ENCODE measurements around the gene MAPK1.

MAPK1 gene

GRCh38 chr22:21780259-21780658 is 87.2 kb downstream of the MAPK1 start:
- CTCF ChIA-PET: interaction anchor here (0.6 to 0.7 kb wide), 2 partner anchors 18 to 54 kb away, joined by 5 read pairs; no protein-coding TSS in a partner anchor
- TF ChIP-seq, protein P1, sequence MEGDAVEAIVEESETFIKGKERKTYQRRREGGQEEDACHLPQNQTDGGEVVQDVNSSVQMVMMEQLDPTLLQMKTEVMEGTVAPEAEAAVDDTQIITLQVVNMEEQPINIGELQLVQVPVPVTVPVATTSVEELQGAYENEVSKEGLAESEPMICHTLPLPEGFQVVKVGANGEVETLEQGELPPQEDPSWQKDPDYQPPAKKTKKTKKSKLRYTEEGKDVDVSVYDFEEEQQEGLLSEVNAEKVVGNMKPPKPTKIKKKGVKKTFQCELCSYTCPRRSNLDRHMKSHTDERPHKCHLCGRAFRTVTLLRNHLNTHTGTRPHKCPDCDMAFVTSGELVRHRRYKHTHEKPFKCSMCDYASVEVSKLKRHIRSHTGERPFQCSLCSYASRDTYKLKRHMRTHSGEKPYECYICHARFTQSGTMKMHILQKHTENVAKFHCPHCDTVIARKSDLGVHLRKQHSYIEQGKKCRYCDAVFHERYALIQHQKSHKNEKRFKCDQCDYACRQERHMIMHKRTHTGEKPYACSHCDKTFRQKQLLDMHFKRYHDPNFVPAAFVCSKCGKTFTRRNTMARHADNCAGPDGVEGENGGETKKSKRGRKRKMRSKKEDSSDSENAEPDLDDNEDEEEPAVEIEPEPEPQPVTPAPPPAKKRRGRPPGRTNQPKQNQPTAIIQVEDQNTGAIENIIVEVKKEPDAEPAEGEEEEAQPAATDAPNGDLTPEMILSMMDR (conservative IDR thresholded peaks at IDR 0.05; ENCODE audit: low read depth): no peak

GRCh38 chr22:21779444-21779843 is 88.0 kb downstream of the MAPK1 start:
- no peak overlapping the region for H3K27ac ChIP-seq
- ChIA-PET CTCF (interaction anchor here (0.6 kb wide), 1 partner anchor 11 kb away, joined by 3 read pairs; no protein-coding TSS in a partner anchor), POLR2A (ENCODE audit: low non-redundant PET) (no interaction called here)
- TF ChIP-seq, protein P1 (conservative IDR thresholded peaks at IDR 0.05; ENCODE audit: low read depth): no peak
- no peak for DNase-seq (ENCODE audit: low spot score)

More at GRCh38 chr22:21780259-21780658, 87.2 kb downstream of the MAPK1 start:
- H3K27ac ChIP-seq: no peak overlapping the region
- POLR2A ChIA-PET (ENCODE audit: low non-redundant PET): no interaction called here
- DNase-seq (ENCODE audit: low spot score): no peak

DNA sequence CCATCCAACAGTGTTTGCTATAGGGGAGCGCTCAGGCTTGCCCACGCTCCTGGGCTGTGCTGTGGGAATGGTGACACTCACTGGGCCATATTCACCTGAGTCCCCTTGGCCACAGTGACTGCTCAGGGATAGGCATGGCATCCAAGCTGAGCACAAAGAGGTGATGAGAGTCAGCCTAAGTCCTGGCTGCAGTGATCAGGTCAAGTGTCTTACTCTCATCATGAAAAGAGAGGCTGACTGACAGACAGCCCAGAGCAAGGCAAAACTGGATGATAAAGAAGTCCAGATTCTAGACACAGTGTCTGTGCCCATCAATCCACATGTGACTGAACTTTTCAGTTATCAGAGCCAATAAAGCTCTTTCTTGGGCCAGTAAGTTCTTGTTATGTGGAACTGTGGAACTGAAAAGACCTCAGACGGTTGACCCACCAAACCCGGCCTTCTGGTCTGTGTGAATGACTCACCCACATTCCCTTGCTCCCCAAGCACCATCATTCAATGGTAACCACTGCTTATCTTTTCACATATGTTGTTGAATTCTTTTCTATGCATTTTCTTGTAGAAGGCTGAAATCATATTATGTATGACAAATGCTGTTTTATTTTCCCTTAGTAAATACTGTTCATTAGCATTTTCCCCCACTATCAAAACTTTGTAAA is 88.6 kb downstream of the MAPK1 start:
- TF ChIP-seq, protein P1 (conservative IDR thresholded peaks at IDR 0.05; ENCODE audit: low read depth): no peak
- DNase-seq (ENCODE audit: low spot score): no peak

DNA sequence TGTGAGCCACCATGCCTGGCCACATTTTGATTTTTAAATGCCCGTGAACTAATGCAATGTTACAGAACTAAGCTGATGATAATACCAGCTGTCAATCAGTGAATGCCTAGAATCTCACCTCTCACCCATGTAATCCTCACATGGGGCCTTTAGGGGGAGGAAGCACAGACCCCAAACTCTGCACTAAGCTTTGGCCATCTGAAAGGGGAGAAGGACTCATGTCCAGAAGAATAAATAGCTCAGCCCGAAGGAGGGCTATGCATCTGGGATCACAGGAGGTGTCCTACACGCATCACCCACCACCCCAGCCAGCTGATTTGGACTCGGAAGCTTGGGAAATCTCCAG is 95.8 kb downstream of the MAPK1 start:
- no peak overlapping the region for H3K27ac ChIP-seq
- no peak for DNase-seq (ENCODE audit: low spot score)
- TF ChIP-seq, protein P1 (conservative IDR thresholded peaks at IDR 0.05; ENCODE audit: low read depth): no peak
- ChIA-PET POLR2A (ENCODE audit: low non-redundant PET) (no interaction called here), CTCF (no interaction called here)

More for the DNA sequence above, 88.6 kb downstream of the MAPK1 start:
- H3K27ac ChIP-seq: no peak overlapping the region
- CTCF ChIA-PET: no interaction called here
- POLR2A ChIA-PET (ENCODE audit: low non-redundant PET): no interaction called here

- ChIA-PET POLR2A (ENCODE audit: low non-redundant PET) (no interaction called here), CTCF (no interaction called here)
- TF ChIP-seq, protein P1 (conservative IDR thresholded peaks at IDR 0.05; ENCODE audit: low read depth): no peak
- DNase-seq (ENCODE audit: low spot score): no peak
- no peak overlapping the region for H3K27ac ChIP-seq
Measured at GRCh38 chr22:21768435-21768834, 99.0 kb downstream of the MAPK1 start.

DNA sequence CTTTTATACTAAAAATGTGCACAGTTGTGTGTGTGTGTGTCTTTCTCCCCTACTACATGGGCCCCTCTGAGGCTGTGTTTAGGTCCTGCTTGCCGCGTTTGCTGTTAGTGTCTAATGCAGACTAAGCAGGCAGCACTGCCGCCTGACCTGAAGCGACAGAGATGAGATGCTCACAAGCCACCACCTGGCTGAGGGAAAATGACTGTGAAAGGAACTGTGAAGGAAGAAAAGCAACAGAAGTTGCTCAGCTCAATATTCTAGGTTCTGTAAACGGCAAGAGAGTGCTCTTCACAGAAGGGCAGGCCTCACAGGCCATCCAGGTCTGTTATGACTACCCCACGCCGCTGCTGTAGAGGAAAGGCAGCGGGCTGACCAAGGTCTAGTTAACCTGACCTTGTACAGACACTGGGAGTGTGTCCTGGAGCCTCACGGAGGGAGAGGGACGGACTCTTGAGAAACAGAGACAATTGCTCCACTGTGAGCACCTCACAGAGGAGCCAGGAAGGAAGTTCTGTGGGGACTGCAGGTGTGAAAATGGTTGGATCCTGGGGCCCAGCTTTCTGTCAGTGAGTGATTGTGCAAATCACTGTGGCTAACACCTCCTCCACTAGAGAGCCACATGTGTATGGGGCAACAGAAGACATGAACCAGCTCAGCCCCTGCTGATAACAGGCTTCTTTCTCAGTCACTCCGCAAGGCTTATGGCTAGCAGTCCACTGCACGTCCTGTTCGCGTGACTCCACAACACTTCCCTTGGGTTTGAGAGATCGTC is 100.6 kb downstream of the MAPK1 start:
- no peak overlapping the region for H3K27ac ChIP-seq
- no peak for DNase-seq (ENCODE audit: low spot score)
- ChIA-PET POLR2A (ENCODE audit: low non-redundant PET) (no interaction called here), CTCF (no interaction called here)
- TF ChIP-seq, protein P1 (conservative IDR thresholded peaks at IDR 0.05; ENCODE audit: low read depth): no peak

All from RWPE1 (cell line).